GM23338 (cell line): ENCODE data around the gene RAD23B. TPM values are rescaled to one million over a fixed set of nuclear protein-coding genes. Genes with fewer than 3 reads are reported as not detected.

Experiments used
- ATAC-seq: fragments of 200-7000 bp; cut with Tn5 transposase; 3 replicates; pipeline ENCODE4 v1.9.1; 2020
- DNase-seq: peaks from one replicate; pipeline ENCODE4 v3.0.0-alpha.2; 2015; ENCODE audit warnings: low spot score
- H2AFZ ChIP-seq: fragments of 200-600 bp; sonication (generic); 2 replicates; pipeline ENCODE4 v1.8.0; 2016; ENCODE audit warnings: antibody characterized with exemption, mild to moderate bottlenecking, moderate library complexity
- H3F3A ChIP-seq: fragments of 200-600 bp; sonication (generic); replicated peaks from 2 replicates; pipeline ENCODE4 v1.8.0; 2017; ENCODE audit warnings: antibody characterized with exemption, mixed run types, low read depth
- H3K27ac ChIP-seq: fragments of 200-600 bp; sonication (generic); 2 replicates; pipeline ENCODE4 v1.6.1; 2016; ENCODE audit warnings: low read depth
- H3K27me3 ChIP-seq: fragments of 200-600 bp; sonication (generic); 2 replicates; pipeline ENCODE4 v1.8.0; 2016; ENCODE audit warnings: mild to moderate bottlenecking, mixed run types, moderate library complexity; ENCODE audit not compliant: insufficient read depth
- H3K36me3 ChIP-seq: fragments of 200-600 bp; sonication (generic); 2 replicates; pipeline ENCODE4 v1.8.0; 2016; ENCODE audit warnings: mild to moderate bottlenecking; ENCODE audit not compliant: insufficient read depth
- H3K4me1 ChIP-seq: fragments of 200-600 bp; sonication (generic); 2 replicates; pipeline ENCODE4 v1.8.0; 2016; ENCODE audit warnings: mild to moderate bottlenecking, moderate library complexity; ENCODE audit not compliant: insufficient read depth
- H3K4me2 ChIP-seq: fragments of 200-600 bp; sonication (generic); 2 replicates; pipeline ENCODE4 v1.7.1; 2017; ENCODE audit warnings: mixed run types
- H3K4me3 ChIP-seq: fragments of 200-600 bp; sonication (generic); 2 replicates; pipeline ENCODE4 v1.6.1; 2016; ENCODE audit warnings: mixed run types
- H3K79me2 ChIP-seq: fragments of 200-600 bp; sonication (generic); replicated peaks from 2 replicates; pipeline ENCODE4 v1.8.0; 2017; ENCODE audit warnings: mild to moderate bottlenecking; ENCODE audit not compliant: insufficient read depth
- H3K9me2 ChIP-seq: fragments of 200-600 bp; sonication (generic); 2 replicates; pipeline ENCODE4 v1.8.0; 2017; ENCODE audit not compliant: insufficient read depth
- H4K20me1 ChIP-seq: fragments of 200-600 bp; sonication (generic); replicated peaks from 2 replicates; pipeline ENCODE4 v1.8.0; 2017; ENCODE audit warnings: mild to moderate bottlenecking; ENCODE audit not compliant: insufficient read depth
- H3K27ac Mint-ChIP-seq: 2 replicates; pipeline ENCODE4 v1.8.0; 2020; ENCODE audit warnings: inconsistent platforms, mild to moderate bottlenecking, moderate library complexity, mixed read lengths
- H3K27me3 Mint-ChIP-seq: 3 replicates; pipeline ENCODE4 v1.8.0; 2022; ENCODE audit warnings: low read depth, mild to moderate bottlenecking, moderate library complexity, mixed read lengths, inconsistent platforms; ENCODE audit not compliant: insufficient read depth, poor library complexity
- H3K36me3 Mint-ChIP-seq: 3 replicates; pipeline ENCODE4 v1.8.0; 2021; ENCODE audit warnings: low read depth, mild to moderate bottlenecking, inconsistent platforms, moderate library complexity, mixed read lengths
- H3K4me1 Mint-ChIP-seq: 3 replicates; pipeline ENCODE4 v1.8.0; 2020; ENCODE audit warnings: mild to moderate bottlenecking, inconsistent platforms, mixed read lengths
- H3K4me3 Mint-ChIP-seq: 3 replicates; pipeline ENCODE4 v1.8.0; 2021; ENCODE audit warnings: moderate library complexity, mild to moderate bottlenecking, inconsistent platforms, mixed read lengths
- H3K9me3 Mint-ChIP-seq: 3 replicates; pipeline ENCODE4 v1.8.0; 2020; ENCODE audit warnings: moderate library complexity, mild to moderate bottlenecking, inconsistent platforms, mixed read lengths
- CREB1 ChIP-seq: fragments of 250-450 bp; sonication (Bioruptor Pico); IDR thresholded peaks from 2 replicates; pipeline ENCODE4 v1.5.0; 2020; ENCODE audit warnings: low read depth, mild to moderate bottlenecking, moderate library complexity
- ETS1 ChIP-seq: IDR thresholded peaks from 2 replicates; pipeline ENCODE4 v1.6.1; 2016; ENCODE audit warnings: antibody characterized with exemption
- EZH2 ChIP-seq: fragments of 200-600 bp; sonication (generic); IDR thresholded peaks from one replicate; pipeline ENCODE4 v1.8.0; 2017; ENCODE audit warnings: antibody characterized with exemption, mild to moderate bottlenecking, low read depth; ENCODE audit not compliant: unreplicated experiment
- EZH2phosphoT487 ChIP-seq: fragments of 200-600 bp; sonication (generic); IDR thresholded peaks from one replicate; pipeline ENCODE4 v1.8.1; 2018; ENCODE audit warnings: antibody characterized with exemption; ENCODE audit not compliant: unreplicated experiment
- JUNB ChIP-seq: IDR thresholded peaks from one replicate; pipeline ENCODE4 v1.6.1; 2016; ENCODE audit warnings: antibody characterized with exemption; ENCODE audit not compliant: unreplicated experiment
- NANOG ChIP-seq: IDR thresholded peaks from 2 replicates; pipeline ENCODE4 v1.6.1; 2016; ENCODE audit warnings: antibody characterized with exemption, borderline replicate concordance
- POLR2AphosphoS5 ChIP-seq: IDR thresholded peaks from 2 replicates; pipeline ENCODE4 v1.6.1; 2016; ENCODE audit warnings: antibody characterized with exemption, low read depth
- STAT1 ChIP-seq: IDR thresholded peaks from one replicate; pipeline ENCODE4 v1.6.1; 2016; ENCODE audit warnings: antibody characterized with exemption; ENCODE audit not compliant: unreplicated experiment
- ZNF114 ChIP-seq: fragments of 250-450 bp; sonication (Bioruptor Pico); IDR thresholded peaks from 2 replicates; pipeline ENCODE4 v1.5.0; 2020; ENCODE audit warnings: mild to moderate bottlenecking, moderate library complexity
- ZNF331 ChIP-seq: fragments of 250-450 bp; sonication (Bioruptor Pico); IDR thresholded peaks from 2 replicates; pipeline ENCODE4 v1.5.0; 2020; ENCODE audit warnings: low read depth, mild to moderate bottlenecking, moderate library complexity
- ZNF462 ChIP-seq: fragments of 250-450 bp; sonication (Bioruptor Pico); IDR thresholded peaks from 2 replicates; pipeline ENCODE4 v1.5.0; 2020; ENCODE audit warnings: mild to moderate bottlenecking, moderate library complexity
- polyA plus RNA-seq: library from polyadenylated mRNA; unstranded; fragments of >200 nt; fragmentation: Nextera tagmentation; extraction: Ambion mirVana; gene quantifications from 2 replicates; pipeline ENCODE4 v1.2.1, GENCODE V29; 2016
- total RNA-seq: library from RNA; depleted of rRNA; stranded (reverse); fragments of >200 nt; shearing (Covaris generic); gene quantifications from 2 replicates; pipeline ENCODE4 v1.2.3, GENCODE V29; 2014
- TF ChIP-seq, protein P1 (sequence below): IDR thresholded peaks from one replicate; pipeline ENCODE4 v1.6.1; 2018; ENCODE audit warnings: antibody characterized with exemption; ENCODE audit not compliant: unreplicated experiment
- TF ChIP-seq, protein P2 (sequence below), 2 experiments: fragments of 200-600 bp in 1 of 2; sonication (generic) in 1 of 2; conservative IDR thresholded peaks; 2 replicates each; pipeline versions ENCODE4 v1.5.1 to v1.6.1; 2016 to 2017; ENCODE audit warnings: antibody characterized with exemption in 2 of 2, low read depth in 2 of 2, mild to moderate bottlenecking in 2 of 2, moderate library complexity in 1 of 2

The RAD23B gene
- total and polyA plus RNA-seq, 2 experiments from 2014 or later: 31.1 to 137 TPM

DNA sequence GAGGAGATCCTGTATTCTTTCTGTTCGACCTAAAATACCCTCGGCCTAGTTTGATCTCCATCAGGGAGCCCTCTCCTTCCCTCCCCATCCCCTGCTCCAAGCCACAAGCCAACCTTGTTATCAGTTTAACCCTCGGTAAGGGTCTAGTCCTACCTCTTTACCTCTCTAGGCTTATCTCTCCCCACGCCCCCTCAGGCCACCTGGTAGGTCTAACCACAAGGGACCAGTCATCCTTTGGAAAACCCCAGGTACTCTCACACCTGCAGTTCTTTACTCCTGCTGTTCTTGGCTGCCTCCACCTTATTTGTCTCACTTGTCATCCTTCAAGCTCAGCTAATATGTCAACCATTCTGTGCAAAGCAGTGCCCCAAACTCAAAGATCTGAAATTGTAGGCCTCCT is 78.7 kb downstream of the RAD23B start:
- Mint-ChIP-seq H3K27me3 (peaks cover 2% of the 10 kb centered on the region), H3K9me3 (no peaks in the 10 kb centered on the region), H3K4me3 (no peak overlapping the region), H3K36me3 (no peaks in the 10 kb centered on the region), H3K4me1 (peaks cover 6% of the 10 kb centered on the region), H3K27ac (no peak overlapping the region)
- no peak overlapping the region for H3K4me3 ChIP-seq
- TF ChIP-seq POLR2AphosphoS5 (no peak), JUNB (no peak), ZNF462 (no peak), ZNF331 (CRISPR knock-in tag) (no peak), STAT1 (no peak), NANOG (no peak), EZH2phosphoT487 (no peak), EZH2 (no peak), ETS1 (no peak), CREB1 (CRISPR knock-in tag) (no peak), ZNF114 (CRISPR knock-in tag) (no peak)
- TF ChIP-seq, protein P1, sequence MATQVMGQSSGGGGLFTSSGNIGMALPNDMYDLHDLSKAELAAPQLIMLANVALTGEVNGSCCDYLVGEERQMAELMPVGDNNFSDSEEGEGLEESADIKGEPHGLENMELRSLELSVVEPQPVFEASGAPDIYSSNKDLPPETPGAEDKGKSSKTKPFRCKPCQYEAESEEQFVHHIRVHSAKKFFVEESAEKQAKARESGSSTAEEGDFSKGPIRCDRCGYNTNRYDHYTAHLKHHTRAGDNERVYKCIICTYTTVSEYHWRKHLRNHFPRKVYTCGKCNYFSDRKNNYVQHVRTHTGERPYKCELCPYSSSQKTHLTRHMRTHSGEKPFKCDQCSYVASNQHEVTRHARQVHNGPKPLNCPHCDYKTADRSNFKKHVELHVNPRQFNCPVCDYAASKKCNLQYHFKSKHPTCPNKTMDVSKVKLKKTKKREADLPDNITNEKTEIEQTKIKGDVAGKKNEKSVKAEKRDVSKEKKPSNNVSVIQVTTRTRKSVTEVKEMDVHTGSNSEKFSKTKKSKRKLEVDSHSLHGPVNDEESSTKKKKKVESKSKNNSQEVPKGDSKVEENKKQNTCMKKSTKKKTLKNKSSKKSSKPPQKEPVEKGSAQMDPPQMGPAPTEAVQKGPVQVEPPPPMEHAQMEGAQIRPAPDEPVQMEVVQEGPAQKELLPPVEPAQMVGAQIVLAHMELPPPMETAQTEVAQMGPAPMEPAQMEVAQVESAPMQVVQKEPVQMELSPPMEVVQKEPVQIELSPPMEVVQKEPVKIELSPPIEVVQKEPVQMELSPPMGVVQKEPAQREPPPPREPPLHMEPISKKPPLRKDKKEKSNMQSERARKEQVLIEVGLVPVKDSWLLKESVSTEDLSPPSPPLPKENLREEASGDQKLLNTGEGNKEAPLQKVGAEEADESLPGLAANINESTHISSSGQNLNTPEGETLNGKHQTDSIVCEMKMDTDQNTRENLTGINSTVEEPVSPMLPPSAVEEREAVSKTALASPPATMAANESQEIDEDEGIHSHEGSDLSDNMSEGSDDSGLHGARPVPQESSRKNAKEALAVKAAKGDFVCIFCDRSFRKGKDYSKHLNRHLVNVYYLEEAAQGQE: no peak
- TF ChIP-seq, protein P2, sequence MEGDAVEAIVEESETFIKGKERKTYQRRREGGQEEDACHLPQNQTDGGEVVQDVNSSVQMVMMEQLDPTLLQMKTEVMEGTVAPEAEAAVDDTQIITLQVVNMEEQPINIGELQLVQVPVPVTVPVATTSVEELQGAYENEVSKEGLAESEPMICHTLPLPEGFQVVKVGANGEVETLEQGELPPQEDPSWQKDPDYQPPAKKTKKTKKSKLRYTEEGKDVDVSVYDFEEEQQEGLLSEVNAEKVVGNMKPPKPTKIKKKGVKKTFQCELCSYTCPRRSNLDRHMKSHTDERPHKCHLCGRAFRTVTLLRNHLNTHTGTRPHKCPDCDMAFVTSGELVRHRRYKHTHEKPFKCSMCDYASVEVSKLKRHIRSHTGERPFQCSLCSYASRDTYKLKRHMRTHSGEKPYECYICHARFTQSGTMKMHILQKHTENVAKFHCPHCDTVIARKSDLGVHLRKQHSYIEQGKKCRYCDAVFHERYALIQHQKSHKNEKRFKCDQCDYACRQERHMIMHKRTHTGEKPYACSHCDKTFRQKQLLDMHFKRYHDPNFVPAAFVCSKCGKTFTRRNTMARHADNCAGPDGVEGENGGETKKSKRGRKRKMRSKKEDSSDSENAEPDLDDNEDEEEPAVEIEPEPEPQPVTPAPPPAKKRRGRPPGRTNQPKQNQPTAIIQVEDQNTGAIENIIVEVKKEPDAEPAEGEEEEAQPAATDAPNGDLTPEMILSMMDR (conservative IDR thresholded peaks at IDR 0.05; ENCODE audit: low read depth in 2 of 2): no peak
- no peaks in the 10 kb centered on the region for H3K27me3 ChIP-seq
- no peak overlapping the region for H2AFZ ChIP-seq
- H3K9me2 ChIP-seq: no peaks in the 10 kb centered on the region
- H3K4me2 ChIP-seq: no peak overlapping the region
- H3K27ac ChIP-seq: no peak overlapping the region
- no peaks in the 10 kb centered on the region for H3K36me3 ChIP-seq
- DNase-seq (no peak), ATAC-seq (no peak)
- no peaks in the 10 kb centered on the region for H3F3A ChIP-seq
- no peaks in the 10 kb centered on the region for H3K4me1 ChIP-seq
- H3K79me2 ChIP-seq: no peaks in the 10 kb centered on the region
- no peaks in the 10 kb centered on the region for H4K20me1 ChIP-seq
